Mononuclear cell (primary cell): ENCODE data around the gene LRFN3. TPM values are rescaled to one million over a fixed set of nuclear protein-coding genes. Genes with fewer than 3 reads are reported as not detected.
"Not testable (repeated sequence)": the region's sequence is repeated elsewhere in the genome, so short reads cannot be mapped to it uniquely, and the experiment has no call there.

Source experiments
- H3K27me3 ChIP-seq: 2 replicates; pipeline ENCODE4 v1.6.0; 2011; ENCODE audit warnings: low read length, control low read depth; ENCODE audit not compliant: insufficient read depth
- H3K4me1 ChIP-seq: 2 replicates; pipeline ENCODE4 v1.5.1; 2011; ENCODE audit warnings: mild to moderate bottlenecking, low read length, control low read depth; ENCODE audit not compliant: insufficient read depth
- H3K4me3 ChIP-seq: 2 replicates; pipeline ENCODE4 v1.5.1; 2011; ENCODE audit warnings: mild to moderate bottlenecking, low read length, moderate library complexity
- H3K9me3 ChIP-seq: 2 replicates; pipeline ENCODE4 v1.5.1; 2011; ENCODE audit warnings: low read depth, mild to moderate bottlenecking, control low read depth, low read length
- total RNA-seq: library from RNA; depleted of rRNA; stranded (reverse); fragments of >200 nt; gene quantifications from one replicate; pipeline ENCODE4 v1.2.3, GENCODE V29; 2012

The LRFN3 gene
- total RNA-seq, 1 donor, result 1.3 TPM

DNA sequence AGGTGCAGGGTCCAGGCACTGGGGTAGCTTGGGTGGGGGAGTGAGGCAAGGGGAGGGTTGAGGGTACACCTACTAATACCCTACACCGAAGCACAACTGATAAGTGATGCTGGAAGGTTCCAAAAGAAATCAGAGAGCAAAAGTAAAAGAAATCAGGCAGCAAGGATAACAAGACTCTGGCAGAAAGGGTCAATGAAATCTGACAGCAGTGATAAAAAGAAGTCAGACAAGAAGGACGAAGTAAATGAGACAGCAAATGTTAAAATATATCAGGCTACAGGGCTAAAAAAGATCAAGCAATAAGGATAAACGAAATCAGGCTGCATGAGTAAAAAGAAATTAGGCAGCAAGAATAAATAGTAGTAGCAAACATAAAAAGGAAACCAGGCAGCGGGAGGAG lies 4.7 kb downstream of the LRFN3 start:
- no peaks in the 10 kb centered on the region for H3K9me3 ChIP-seq
- H3K4me1 ChIP-seq, result peaks cover 8% of the 10 kb centered on the region
- no peak overlapping the region for H3K4me3 ChIP-seq
- peaks cover 5% of the 10 kb centered on the region for H3K27me3 ChIP-seq

DNA sequence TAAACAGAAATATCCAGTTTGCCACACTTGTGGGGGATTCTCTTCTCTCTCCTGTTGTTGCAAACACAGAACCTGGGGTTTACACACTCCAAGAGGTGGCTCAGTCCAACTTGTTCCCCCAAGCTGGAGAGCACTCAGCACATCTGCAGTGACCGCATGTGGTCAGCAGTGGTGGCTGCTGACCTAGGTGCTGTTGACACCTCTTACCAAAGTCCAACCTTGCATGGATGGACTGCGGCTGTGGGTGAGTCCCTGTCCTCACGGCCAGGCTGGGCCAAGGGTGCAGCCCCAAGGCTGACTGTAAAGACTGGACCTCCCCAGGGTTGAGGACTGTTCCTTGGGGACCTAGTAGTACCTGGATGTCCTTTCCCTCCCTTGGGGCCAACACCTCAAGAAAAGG lies 6.1 kb downstream of the LRFN3 start:
- Histone ChIP-seq H3K9me3 (no peaks in the 10 kb centered on the region), H3K27me3 (no peaks in the 10 kb centered on the region), H3K4me1 (peaks cover under 1% of the 10 kb centered on the region), H3K4me3 (no peak overlapping the region)

- Histone ChIP-seq H3K4me1 (no peaks in the 10 kb centered on the region), H3K4me3 (no peak overlapping the region), H3K27me3 (no peaks in the 10 kb centered on the region), H3K9me3 (no peaks in the 10 kb centered on the region)
Observed at GRCh38 chr19:35943321-35944301, 7.4 kb downstream of the LRFN3 start.

DNA sequence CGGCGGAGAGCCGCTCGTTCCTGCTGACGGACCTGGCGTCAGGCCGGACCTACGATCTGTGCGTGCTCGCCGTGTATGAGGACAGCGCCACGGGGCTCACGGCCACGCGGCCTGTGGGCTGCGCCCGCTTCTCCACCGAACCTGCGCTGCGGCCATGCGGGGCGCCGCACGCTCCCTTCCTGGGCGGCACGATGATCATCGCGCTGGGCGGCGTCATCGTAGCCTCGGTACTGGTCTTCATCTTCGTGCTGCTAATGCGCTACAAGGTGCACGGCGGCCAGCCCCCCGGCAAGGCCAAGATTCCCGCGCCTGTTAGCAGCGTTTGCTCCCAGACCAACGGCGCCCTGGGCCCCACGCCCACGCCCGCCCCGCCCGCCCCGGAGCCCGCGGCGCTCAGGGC lies 8.4 kb downstream of the LRFN3 start:
- no peak overlapping the region for H3K4me3 ChIP-seq
- no peaks in the 10 kb centered on the region for H3K27me3 ChIP-seq
- H3K4me1 ChIP-seq, result no peaks in the 10 kb centered on the region
- no peaks in the 10 kb centered on the region for H3K9me3 ChIP-seq

- H3K27me3 ChIP-seq, result no peaks in the 10 kb centered on the region
- H3K4me1 ChIP-seq, result no peaks in the 10 kb centered on the region
- H3K4me3 ChIP-seq, result no peak overlapping the region
- H3K9me3 ChIP-seq, result no peaks in the 10 kb centered on the region
Observed at GRCh38 chr19:35945121-35945790, 9.1 kb downstream of the LRFN3 start.

DNA sequence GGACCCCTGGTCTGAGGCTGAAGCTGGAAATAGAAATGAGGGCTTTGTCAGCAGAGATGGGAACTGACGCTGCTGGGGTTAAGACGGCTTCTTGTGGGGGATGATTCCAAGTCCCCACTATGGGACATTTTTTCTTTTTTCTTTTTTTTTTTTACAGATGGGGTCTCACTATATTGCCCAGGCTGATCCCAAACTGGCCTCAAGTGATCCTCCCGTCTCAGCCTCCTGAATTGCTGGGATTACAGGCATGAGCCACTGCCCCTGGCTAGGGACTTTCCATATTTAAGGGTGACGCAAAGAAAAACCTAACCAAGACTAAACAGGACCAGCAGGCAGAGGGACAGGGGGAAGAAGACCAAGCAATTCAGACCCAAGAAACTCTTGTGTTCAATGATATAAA lies 10.0 kb downstream of the LRFN3 start:
- no peak overlapping the region for H3K4me3 ChIP-seq
- no peaks in the 10 kb centered on the region for H3K27me3 ChIP-seq

GRCh38 chr19:35949131-35949530 lies 13.0 kb downstream of the LRFN3 start:
- H3K9me3 ChIP-seq, result no peaks in the 10 kb centered on the region
- no peak overlapping the region for H3K4me3 ChIP-seq
- peaks cover 19% of the 10 kb centered on the region for H3K4me1 ChIP-seq
- H3K27me3 ChIP-seq, result no peaks in the 10 kb centered on the region

More for the DNA sequence above, 10.0 kb downstream of the LRFN3 start:
- no peaks in the 10 kb centered on the region for H3K9me3 ChIP-seq
- H3K4me1 ChIP-seq, result no peaks in the 10 kb centered on the region

DNA sequence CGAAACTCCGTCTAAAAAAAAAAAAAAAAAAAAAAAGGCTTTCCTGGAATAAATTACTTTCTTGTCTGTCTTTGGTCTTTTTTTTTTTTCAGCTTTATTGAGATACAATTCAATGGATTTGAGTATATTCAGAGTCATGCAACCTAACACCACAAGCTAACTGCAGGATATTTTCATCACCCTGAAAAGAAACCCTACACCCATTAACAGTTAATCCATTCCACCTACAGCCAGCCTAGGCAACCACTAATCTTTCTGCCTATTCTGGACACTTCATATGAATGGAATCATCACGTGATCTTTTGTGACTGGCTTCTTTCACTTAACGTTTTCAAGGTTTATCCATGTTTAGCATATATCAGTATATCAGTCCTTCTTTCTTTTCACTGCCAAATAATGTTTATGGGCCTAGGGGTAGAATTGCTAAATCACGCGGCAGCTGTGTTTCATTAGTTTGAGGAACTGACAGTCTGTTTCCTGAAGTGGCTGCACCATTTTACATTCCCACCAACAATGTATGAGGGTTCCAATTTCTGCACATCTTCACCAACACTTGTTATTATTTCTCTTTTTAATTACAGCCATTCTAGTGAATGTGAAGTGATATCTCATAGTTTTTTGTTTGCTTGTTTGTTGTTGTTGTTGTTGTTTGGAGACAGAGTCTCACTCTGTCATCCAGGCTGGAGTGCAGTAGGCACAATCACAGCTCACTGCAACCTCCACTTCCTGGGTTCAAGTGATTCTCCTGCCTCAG lies 19.9 kb downstream of the LRFN3 start:
- Histone ChIP-seq H3K4me1 (peaks cover 48% of the 10 kb centered on the region), H3K4me3 (no peak overlapping the region), H3K9me3 (no peaks in the 10 kb centered on the region), H3K27me3 (peaks cover 12% of the 10 kb centered on the region)

DNA sequence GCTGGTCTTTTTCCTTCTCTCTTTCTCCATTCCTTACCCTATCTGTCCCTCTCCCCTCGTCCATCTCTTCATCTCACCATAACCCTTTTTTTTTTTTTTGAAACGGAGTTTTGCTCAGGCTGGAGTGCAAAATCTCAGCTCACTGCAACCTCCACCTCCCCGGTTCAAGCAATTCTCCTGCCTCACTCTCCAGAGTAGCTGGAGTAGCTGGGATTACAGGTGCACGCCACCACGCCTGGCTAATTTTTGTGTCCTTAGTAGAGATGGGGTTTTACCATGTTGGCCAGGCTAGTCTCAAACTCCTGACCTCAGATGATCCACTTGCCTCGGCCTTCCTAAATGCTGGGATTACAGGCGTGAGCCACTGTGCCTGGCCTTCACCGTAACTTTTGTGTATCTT lies 21.2 kb downstream of the LRFN3 start:
- not testable (repeated sequence) for H3K9me3 ChIP-seq, H3K4me3 ChIP-seq
- H3K4me1 ChIP-seq, result peaks cover 47% of the 10 kb centered on the region
- peaks cover 12% of the 10 kb centered on the region for H3K27me3 ChIP-seq

- Histone ChIP-seq H3K4me1 (peaks cover 34% of the 10 kb centered on the region), H3K4me3 (no peak overlapping the region), H3K27me3 (peaks cover 12% of the 10 kb centered on the region), H3K9me3 (no peaks in the 10 kb centered on the region)
Observed at GRCh38 chr19:35958660-35959039, 22.5 kb downstream of the LRFN3 start.

DNA sequence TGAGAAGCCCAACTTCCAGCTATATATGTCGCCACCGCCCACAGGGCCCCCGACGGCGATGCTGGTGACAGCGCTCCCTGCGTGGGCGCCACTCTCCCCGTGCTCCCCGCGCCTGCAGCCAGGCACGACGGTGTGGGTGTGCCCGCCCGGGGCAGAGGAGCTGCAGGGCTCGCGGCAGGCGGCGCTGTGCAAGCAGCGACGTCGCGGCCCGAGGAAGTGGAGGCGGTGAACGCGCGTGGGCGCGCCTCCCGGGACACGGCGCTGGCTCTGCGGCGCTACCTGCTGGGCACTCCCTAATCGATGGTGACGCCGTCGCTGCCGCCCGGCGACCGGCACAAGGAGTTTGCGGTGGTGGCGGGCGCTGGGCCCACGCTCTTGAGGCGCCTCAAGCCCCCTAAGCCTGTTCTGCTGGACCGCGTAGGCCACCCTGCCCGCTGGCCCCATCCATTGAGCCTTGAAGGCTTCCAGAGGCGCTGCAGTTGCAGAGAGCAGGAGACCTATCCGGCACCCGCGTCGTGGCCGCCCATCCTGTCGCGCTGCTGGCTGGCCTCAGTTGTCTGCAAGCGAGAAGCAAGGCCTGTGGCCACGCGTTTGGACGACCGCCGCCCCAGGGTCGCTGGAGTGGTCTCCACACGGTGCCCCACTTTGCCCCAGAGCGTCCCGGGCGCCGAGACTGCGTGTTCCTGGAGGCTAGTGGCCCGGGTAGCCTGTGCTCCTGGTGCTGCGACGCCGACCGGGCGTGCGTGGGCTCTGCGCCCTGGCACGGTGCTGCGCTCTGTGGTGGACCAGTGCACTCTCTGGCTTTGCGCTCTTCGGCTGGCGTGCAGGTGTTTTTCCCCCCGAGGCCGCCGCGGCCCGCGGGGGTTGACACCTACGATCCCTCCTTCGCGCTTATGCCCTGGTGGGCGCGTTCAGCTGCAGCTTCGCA lies 23.1 kb downstream of the LRFN3 start:
- Histone ChIP-seq H3K27me3 (peaks cover 12% of the 10 kb centered on the region), H3K9me3 (no peaks in the 10 kb centered on the region), H3K4me1 (peaks cover 28% of the 10 kb centered on the region), H3K4me3 (peak overlapping the region; percentile 8)

GRCh38 chr19:35959968-35960320 lies 23.8 kb downstream of the LRFN3 start:
- Histone ChIP-seq H3K4me3 (no peak overlapping the region), H3K27me3 (peaks cover 12% of the 10 kb centered on the region), H3K9me3 (no peaks in the 10 kb centered on the region), H3K4me1 (peaks cover 21% of the 10 kb centered on the region)

DNA sequence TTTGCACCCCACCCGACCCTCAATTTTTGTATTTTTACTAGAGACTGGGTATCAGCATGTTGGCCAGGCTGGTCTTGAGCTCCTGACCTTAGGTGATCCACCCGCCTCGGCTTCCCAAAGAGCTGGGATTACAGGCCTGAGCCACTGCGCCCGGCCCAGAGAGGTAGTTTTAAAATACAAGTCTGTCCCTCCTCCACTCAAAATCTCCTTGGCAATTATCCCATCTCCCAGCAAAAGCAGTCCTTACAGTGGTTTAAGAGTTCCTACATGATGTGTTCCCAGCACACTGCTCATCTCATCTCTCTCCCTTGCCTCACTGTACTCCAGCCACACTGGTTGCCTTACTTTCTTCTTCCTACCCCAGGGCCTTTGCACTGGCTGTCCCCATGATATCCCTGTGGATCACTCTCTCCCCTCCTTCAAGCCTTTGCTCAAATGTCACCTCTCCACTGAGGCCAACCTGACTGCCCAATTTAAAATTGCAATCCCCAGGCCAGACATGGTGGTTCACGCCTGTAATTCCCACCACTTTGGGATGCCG lies 24.3 kb downstream of the LRFN3 start:
- H3K4me3 ChIP-seq, result no peak overlapping the region
- H3K9me3 ChIP-seq, result no peaks in the 10 kb centered on the region
- peaks cover 16% of the 10 kb centered on the region for H3K4me1 ChIP-seq
- H3K27me3 ChIP-seq, result peaks cover 12% of the 10 kb centered on the region

DNA sequence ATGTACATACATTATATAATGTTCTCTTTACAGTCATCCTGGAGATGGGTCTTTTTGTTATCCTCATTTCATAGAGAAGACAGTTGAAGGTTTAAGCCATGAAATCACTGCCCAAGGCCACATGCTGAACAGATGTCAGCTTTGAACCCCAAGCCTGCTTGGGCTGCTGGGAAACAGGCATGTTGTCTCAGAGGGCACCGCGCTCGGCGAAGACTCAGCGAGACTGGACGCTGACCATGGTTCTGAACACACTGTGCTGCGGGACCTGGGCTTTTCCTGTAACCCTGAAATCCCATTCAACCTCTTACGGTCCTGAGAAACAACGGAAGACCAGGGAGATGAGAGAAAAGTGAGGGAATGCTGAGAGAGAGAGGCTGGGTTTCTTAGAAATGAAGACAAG lies 27.3 kb downstream of the LRFN3 start:
- no peak overlapping the region for H3K4me3 ChIP-seq
- peaks cover 14% of the 10 kb centered on the region for H3K4me1 ChIP-seq
- H3K27me3 ChIP-seq, result peaks cover 12% of the 10 kb centered on the region
- H3K9me3 ChIP-seq, result no peaks in the 10 kb centered on the region
